GM18507 (cell line): ENCODE data around the gene DDX1.
"Not testable (repeated sequence)": the region's sequence is repeated elsewhere in the genome, so short reads cannot be mapped to it uniquely, and the experiment has no call there.

Experiments
- DNase-seq: peaks from one replicate; pipeline ENCODE4 v3.0.0; 2011; ENCODE audit warnings: low read depth; ENCODE audit not compliant: insufficient read length; ENCODE audit errors: extremely low spot score
- FAIRE-seq: peaks from 2 replicates; lab custom pipeline; 2011; peaks lifted over from hg19 to GRCh38; lab: Jason Lieb, UNC

DDX1 gene

GRCh38 chr2:15593327-15593705 lies 1.6 kb downstream of the DDX1 start:
- no peak for DNase-seq

GRCh38 chr2:15594291-15595256 lies 2.9 kb downstream of the DDX1 start:
- FAIRE-seq (no peak), DNase-seq (no peak)

More at GRCh38 chr2:15593327-15593705, 1.6 kb downstream of the DDX1 start:
- FAIRE-seq: no peak

GRCh38 chr2:15595342-15595905 lies 3.8 kb downstream of the DDX1 start:
- FAIRE-seq (no peak), DNase-seq (no peak)

GRCh38 chr2:15595936-15596335 lies 4.3 kb downstream of the DDX1 start:
- FAIRE-seq (no peak), DNase-seq (no peak)

- DNase-seq (no peak), FAIRE-seq (no peak)
These were observed 4.7 kb downstream of the DDX1 start for GRCh38 chr2:15596350-15596749.

GRCh38 chr2:15596968-15597367 lies 5.3 kb downstream of the DDX1 start:
- DNase-seq (no peak), FAIRE-seq (no peak)

GRCh38 chr2:15599994-15600393 lies 8.3 kb downstream of the DDX1 start:
- FAIRE-seq (no peak), DNase-seq (no peak)

GRCh38 chr2:15601681-15602080 lies 10.0 kb downstream of the DDX1 start:
- FAIRE-seq: no peak
- DNase-seq: no peak

- no peak for DNase-seq
- FAIRE-seq: no peak
These were observed 10.7 kb downstream of the DDX1 start for GRCh38 chr2:15602393-15602792.

- no peak for FAIRE-seq
- no peak for DNase-seq
These were observed 11.5 kb downstream of the DDX1 start for GRCh38 chr2:15603044-15603765.

- DNase-seq (no peak), FAIRE-seq (no peak)
These were observed 12.3 kb downstream of the DDX1 start for GRCh38 chr2:15603948-15604347.

GRCh38 chr2:15605721-15606120 lies 14.1 kb downstream of the DDX1 start:
- DNase-seq (no peak), FAIRE-seq (no peak)

GRCh38 chr2:15606481-15607441 lies 15.1 kb downstream of the DDX1 start:
- DNase-seq: no peak
- FAIRE-seq: no peak

- DNase-seq (no peak), FAIRE-seq (no peak)
These were observed 16.2 kb downstream of the DDX1 start for GRCh38 chr2:15607709-15608391.

- DNase-seq: no peak
- no peak for FAIRE-seq
These were observed 16.7 kb downstream of the DDX1 start for GRCh38 chr2:15608392-15608761.

GRCh38 chr2:15609341-15610042 lies 17.8 kb downstream of the DDX1 start:
- FAIRE-seq (no peak), DNase-seq (no peak)

- DNase-seq (no peak), FAIRE-seq (no peak)
These were observed 18.8 kb downstream of the DDX1 start for GRCh38 chr2:15610430-15610952.

GRCh38 chr2:15612101-15612500 lies 20.4 kb downstream of the DDX1 start:
- not testable (repeated sequence) for FAIRE-seq, DNase-seq
